HG02763 (cell line): ENCODE measurements around the gene MYRIP.
"Not testable (repeated sequence)": the region's sequence is repeated elsewhere in the genome, so short reads cannot be mapped to it uniquely, and the experiment has no call there.

Experiments
- ATAC-seq: cut with Tn5 transposase; IDR thresholded peaks from one replicate; pipeline ENCODE4 v1.9.1; 2021; ENCODE audit warnings: mild to moderate bottlenecking, moderate library complexity; ENCODE audit not compliant: unreplicated experiment

The MYRIP gene

DNA sequence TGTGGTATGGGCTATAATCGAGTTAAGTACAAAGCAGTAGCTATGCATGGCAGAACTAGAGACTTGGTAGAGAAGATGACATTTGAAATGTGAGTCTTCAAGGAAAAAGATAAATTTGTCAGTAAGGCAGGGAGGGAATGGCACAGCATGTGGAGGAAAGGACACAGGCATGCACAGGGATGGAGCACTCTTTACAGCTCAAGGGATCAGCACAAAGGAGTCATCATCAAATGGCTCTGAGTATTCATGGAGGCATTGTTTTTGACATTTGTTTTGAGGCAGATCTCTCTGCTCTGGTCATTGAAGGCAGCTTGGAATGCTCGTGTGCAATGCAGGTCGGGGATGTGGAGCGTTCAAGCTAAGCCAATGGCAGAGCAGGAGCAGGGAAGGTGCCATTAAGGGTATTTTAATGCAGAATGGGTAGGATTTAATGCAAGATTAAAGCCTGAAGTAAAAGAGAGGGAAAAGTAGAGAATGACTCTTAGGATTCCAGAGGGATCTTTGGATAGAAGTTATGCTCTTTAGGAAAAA, 213.0 kb downstream of the MYRIP start:
- ATAC-seq: no peak

DNA sequence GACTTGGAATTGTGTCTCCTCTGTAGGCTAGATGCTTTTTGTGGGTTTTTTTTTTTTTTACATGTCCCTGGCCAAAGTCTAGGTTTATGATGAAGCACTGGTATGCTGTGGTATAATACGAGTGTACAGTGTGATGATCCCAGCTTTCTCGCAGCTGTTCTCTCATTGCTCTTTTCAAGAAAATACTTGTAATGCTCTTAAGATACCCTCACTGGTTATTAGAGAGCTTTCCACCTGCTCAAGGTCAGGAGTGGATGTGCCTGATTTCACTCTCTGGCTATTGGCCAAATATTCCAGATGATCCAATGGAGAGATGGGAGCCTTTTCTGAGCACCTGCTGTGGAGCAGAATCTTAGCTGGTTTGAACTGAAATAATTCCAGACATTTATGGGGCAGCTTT, 215.1 kb downstream of the MYRIP start:
- no peak for ATAC-seq

DNA sequence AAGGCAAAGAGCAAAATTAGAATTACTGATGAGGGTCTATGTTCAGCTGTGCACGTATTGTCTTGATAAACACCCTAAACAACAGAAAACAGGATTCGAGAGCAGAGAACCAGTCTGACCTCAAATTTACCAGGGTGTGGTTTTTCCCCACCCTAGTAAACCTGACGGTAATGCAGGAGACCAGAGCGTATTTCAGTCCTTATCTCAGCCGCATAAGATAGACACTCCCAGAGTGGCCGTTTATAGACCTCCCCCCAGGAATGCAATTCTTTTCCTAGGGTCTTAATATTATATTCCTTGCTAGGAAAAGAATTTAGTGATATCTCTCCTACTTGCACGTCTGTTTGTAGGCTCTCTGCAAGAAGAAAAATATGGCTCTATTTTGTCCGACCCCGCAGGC, 216.5 kb downstream of the MYRIP start:
- ATAC-seq: not testable (repeated sequence)

DNA sequence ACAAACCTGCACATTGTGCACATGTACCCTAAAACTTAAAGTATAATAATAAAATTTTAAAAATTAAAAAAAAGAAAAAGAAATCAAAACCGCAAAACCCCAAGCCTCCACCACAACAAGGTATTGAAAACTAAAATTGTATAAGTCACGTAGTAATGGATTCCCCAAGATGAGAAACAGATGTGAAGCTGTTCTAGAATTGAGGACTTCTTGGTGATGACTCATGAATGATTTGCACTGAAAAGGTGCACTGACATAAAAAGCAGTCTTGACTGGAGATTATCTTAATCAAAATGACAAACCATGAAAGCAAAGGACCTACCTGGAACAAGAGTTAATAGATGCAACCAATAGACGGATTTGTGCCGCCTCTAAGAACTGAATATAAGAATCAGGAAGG, 225.8 kb downstream of the MYRIP start:
- no peak for ATAC-seq

DNA sequence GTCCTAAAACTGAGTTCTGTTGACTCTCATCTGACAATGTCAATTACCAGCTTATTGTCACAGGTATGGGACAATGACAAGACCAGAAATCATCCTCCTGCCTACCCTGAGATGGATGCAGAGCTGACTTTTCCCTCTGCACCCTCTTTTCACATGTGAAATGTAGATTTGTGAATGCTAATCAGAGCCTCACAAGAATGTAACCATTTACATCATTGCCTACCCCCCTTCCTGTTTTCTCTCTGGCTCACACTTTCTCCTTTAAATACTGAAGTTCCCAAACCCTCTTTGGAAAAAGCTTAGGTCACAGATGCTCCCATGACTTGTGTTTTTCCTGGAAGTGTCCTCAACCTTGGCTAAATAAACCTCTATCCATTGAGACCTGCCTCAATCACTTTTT, 228.2 kb downstream of the MYRIP start:
- no peak for ATAC-seq

DNA sequence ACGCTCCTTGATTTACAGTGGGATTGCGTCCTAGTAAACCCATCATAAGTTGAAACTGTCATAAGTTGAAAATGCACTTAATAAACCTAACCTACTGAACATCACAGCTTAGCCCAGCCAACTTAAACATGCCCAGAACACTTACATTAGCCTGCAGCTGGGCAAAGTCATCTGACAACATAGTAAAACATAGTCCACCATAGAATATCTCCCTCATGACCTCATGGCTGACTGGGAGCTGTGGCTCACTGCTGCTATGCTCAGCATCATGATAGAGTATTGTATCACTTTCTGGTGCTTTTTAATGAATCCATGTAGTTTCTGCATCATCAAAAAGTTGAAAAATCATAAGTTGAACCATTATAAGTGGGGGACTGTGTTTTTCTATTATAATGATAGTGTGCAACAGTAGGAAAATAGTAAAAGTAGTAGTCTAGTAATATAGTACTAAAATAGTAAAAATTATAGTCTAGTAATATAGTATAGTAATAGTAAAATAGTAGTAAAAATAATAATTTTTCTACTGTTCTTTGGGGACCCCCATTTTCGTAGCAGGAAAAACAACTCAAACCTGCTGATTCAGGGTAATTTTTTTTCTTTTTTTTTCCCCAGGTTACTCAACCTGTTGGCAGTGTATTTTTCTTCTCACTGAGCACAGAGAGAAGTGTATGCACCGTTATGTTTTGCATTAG, 233.5 kb downstream of the MYRIP start:
- no peak for ATAC-seq

DNA sequence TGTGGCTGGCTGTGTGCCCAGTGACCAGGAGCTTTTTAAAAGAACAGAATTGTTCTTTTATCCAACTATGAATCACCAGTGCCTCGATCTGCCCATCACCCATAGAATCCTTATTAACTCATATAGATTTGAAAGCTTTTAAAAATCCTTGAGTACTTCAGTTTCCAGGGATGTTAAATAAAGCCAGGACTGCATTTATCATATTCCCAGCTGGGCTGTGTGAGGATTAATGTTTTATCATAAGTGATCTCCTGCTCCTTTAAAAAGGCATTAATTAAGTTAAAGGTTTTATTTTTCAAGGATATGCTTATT, 234.0 kb downstream of the MYRIP start:
- no peak for ATAC-seq

DNA sequence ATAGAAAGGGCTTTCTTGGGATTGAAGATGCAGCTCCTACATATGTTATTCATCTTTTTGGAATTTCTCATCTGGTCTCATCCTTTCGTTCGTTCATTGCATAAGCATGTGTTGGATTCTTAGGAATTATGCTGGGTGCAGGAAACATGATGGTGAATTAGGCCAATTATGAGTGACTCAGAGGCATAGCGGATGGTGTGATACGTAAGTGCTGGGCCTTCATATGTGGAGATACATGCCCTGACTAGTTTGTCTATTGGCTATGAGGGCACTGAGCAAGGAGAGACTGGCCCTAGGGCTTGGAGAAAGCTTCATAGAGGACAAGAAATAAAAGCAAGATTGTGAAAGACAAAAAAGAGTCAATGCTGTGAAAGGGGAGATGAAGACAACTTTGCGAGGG, 235.1 kb downstream of the MYRIP start:
- no peak for ATAC-seq

DNA sequence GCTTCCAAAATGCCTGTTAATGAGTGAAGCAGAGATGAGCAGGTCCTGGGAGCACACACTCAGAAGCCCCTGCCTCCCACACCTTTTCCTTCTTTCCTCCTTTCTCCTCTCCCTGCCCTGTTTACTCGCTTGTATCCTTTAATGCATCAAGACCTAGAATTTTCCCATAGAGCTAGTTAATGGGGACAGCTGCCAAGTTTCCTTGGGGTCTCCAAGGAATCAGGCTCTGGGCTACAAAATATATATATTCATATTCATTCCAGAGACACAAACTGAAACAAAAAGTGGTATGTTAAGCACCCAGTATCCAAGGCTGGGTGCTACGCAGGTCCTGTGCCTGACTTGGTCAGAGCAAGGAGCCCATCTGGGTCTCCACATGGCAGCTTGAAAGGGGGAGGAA, 235.6 kb downstream of the MYRIP start:
- no peak for ATAC-seq

DNA sequence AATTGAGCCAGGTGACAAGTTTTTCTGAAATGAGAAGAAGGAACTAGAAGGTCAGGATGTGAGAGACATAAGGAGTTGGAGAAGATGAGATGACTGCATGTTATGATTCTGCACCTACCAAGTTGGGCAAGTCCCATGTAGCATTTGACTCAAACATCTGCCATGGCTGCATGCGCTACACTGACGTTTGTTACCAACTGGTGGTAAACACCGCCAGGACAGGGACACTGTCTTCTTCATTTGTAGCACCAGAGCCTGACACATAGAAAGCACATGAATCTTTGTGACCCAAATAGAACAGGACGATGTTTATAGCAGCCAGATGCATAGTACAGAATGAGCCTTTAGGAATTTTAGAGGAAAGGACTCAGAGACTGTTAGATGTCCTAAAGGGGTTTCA, 236.7 kb downstream of the MYRIP start:
- ATAC-seq: no peak

DNA sequence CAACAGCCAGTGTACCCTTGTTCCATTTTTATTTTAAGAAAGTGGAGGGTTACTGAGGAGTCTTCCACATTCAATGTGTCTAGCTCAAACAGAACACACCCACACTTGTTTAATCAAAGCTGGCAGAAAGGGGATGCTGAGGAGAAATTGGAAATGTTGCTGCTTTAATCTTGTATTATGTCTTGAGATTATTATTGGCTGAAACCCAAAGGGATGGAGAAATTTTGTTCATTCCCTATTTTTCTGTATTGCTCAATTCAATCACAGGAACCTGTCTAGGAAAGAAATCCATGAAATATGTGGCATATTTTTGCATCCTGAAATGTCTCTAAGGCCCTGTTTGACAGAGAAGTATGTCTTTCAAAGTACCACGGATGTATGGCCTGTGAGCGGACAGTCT, 238.0 kb downstream of the MYRIP start:
- ATAC-seq: no peak

DNA sequence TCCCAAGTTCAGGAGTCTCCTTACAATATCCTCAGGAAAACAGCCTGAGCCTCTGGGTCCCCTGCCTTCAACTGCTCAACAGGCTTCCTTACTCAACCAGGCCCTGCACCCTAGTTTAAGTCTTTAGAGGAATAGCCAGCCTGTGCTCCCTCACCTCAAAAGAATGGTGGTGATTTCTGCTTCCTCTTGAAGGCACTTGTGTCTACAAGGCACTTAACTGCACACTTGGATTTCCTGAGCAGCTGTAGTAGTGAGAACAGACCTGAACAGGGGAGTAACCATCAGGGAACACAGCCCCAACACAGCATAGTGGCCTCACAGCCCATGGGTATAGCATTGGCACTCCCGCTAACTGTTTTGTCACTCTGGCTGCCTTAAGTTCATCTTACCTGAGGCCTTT, 244.3 kb downstream of the MYRIP start:
- ATAC-seq: no peak

DNA sequence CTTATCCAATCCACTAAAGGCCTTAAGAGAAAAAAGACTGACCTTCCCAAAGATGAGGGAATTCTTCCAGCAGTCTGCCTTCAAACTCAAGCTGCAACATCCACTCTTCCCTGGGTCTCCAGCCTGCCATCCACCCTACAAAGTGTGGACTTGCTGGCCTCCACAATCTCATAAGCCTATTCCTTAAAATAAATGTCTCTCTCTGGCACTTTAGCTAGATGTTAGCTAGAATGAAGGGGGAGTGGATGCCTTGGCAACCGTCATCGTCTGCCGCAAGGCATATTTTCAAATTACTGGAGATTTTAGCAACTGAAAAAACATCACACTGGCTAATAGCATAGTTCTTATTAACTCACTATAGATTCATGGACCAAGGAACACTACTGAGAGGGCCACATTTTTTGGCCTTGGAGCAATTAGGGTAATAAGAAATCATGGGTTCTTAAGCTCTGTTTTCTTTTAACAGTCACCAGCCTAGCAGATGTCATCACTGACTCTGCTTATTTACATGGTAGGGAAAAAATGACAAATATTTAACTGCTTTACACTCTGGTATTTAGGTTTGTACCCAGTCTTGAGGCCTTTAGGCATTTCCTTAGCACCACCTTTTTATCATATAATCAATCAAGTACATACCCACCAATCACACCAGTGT, 245.3 kb downstream of the MYRIP start:
- no peak for ATAC-seq

DNA sequence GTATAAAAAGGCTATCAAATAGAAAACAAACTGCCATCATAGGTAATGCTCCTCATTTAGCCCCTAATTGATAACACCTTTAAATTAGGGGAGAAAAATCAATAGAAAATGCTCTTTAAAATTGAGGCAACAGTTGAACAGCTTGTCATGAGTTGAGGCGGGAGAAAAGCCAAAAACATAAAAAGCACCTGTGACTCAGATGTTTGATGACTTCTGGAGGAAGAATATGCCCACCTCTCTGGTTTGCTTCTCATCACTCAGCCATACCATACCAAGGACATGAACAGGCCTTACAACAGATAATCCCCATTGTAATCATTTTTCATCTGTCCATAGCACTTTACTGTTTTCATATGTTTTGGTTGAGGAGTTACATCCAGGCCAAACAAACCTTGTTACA, 246.0 kb downstream of the MYRIP start:
- ATAC-seq: no peak

DNA sequence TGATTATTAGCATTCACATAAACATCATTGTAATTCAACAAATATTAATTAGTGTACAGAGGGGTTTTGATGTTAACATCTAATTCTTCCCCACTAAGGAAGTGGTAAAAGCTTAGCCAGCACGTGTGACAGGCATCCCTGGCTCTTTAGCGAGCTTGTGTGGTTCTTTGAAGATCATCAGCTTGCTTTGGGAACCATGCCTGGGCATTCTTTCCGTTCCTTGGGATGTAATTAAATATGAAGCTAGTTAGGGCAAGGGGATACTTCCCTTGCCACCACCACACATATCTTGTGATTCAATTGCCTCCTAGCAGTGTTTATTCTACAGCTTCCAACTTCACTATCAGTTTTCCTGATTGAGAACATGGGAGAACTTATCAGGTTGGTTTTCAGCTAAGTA, 246.5 kb downstream of the MYRIP start:
- no peak for ATAC-seq

DNA sequence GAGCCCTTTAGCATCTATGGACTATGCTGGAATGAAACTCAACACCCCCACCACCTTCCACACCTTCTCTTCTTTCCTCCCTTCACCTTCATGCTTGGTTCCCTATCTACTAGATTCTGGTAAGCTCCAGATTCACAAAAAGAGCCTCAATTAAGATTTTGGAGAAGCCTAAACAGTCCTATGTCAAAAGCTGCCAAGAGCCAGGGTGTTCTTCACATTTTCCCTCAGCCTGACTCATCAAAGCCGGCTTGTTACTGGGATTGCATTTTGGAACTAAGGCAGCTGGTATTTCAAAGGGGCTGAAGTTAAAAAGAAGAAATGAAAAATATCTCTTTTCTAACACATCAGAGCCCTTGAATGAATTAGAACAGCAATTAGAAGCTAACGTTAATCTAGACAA, 247.7 kb downstream of the MYRIP start:
- ATAC-seq: no peak

DNA sequence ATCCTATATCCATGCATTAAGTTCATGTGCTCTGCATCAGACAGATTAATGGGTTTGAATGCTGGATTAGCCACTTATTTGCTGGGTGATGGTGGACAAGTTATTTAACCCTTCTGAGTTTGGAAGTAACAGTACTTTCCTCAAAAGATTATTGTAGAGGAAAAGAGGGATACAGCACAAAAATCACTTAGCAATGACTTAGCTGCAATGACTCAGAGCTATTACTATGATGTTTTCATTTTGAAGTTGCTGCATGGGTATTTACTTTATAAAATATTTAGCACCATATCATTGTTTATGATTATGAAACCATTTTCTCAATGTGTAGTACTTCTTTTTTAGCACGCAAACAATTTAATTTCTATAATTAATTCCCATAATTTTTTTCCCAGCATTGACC, 248.4 kb downstream of the MYRIP start:
- no peak for ATAC-seq

DNA sequence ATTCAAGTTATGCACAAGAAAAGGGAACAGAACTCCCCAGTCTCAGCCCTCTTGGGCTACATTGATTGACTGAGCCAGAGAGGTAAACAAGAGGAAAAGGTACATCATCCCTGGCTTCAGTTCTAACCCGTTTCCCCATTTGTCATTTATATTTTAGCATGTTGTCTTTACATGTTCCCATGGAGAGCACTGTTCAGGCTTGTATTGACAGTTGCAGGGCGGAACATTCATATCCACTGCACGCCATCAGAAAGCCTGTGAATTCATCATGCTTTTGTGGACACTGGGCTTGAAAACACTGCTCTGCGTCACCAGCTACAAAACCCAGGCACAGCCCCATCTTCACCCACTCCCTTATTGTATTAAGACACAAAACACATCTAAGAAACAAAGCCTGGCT, 259.2 kb downstream of the MYRIP start:
- no peak for ATAC-seq

DNA sequence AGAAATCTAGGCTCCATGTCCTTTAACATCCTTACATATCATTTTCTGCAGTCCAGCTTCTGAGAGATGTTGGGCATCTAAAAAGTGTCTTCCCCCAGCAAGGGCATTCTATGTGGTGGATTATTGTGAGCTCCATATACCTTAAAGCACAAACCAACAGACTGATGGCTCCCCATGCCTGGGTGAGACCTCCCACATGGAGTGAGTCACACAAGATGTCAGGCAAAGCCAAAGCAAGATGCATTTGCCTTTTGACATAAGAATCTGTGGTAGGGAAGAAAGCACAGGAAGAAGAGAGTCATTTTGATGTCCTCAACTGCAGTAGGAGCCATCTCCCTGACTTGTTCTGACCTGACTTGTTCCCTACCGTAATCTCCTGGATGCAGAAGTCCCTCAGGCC, 261.4 kb downstream of the MYRIP start:
- ATAC-seq: no peak

DNA sequence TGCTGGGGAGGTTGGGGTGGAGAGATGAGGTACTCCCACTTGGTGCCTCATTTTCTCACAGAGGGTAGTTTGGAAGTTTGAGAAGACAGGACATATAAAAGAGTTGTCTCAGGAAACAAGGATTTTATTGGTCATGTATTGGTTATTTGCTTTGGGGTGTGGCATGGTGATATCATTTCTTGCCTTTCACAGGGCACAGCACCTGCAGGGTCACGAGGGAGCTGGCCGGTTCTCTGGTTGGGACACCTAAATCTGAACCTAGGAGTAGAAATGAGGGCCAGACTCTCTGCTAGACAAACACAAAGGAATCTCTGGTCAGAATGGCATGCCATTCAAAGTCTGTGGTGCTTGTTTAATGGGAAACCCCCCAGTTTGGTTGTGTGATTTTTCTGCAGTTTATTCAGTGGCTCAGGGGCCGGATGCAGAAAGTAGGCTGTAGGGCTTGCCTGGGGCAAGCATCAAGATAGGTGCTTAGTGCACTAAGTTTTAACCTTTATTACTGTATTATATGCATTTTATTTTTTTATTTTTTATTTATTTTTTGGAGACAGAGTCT, 262.4 kb downstream of the MYRIP start:
- no peak for ATAC-seq

DNA sequence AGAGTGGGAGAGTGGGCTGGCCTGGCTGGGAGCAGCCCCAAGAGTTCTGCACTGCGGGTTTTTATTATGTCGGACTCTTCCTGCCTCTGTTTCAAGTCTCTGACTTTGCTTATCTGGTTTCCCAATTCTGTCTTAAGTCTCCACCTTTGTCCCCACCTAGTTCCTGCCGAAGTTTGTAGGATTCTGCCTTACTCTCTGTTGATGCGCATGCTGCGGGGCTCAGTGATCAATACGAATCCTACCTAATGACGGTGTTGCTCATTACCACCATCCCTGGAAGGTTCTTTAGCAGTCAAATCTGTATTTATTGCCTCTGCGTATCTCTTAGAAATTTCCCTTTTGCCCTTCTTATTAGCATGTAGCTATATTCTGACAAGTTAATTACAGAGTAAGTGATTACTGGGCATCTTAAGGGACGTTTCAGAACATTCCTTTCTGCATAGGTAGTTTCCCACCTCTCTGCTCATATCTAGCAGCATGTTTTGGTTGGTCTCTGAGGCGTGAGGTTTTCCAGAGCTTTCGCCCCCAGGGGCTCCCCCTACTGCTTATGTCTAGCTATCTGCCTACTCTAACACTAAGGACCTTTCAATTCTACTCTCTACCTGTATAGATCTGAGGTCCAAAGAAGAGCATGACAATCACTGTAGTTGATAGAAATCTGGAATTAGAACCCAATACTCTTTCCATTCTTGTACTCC, 264.1 kb downstream of the MYRIP start:
- ATAC-seq: no peak

DNA sequence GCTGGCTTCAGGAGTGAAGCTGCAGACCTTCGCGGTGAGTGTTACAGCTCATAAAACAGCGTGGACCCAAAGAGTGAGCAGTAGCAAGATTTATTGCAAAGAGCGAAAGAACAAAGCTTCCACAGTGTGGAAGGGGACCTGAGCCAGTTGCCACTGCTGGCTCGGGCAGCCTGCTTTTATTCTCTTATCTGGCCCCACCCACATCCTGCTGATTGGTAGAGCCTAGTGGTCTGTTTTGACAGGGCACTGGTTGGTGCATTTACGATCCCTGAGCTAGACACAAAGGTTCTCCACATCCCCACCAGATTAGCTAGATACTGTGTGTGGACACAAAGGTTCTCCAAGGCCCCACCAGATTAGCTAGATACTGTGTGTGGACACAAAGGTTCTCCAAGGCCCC, 267.7 kb downstream of the MYRIP start:
- not testable (repeated sequence) for ATAC-seq
